GM19397 (cell line): Measurements from ENCODE around the gene DIAPH2.
"Not testable (repeated sequence)": the region's sequence is repeated elsewhere in the genome, so short reads cannot be mapped to it uniquely, and the experiment has no call there.

ENCODE experiments used
- ATAC-seq: cut with Tn5 transposase; IDR thresholded peaks from one replicate; pipeline ENCODE4 v1.9.1; 2021; ENCODE audit warnings: mild to moderate bottlenecking, moderate library complexity; ENCODE audit not compliant: unreplicated experiment

Gene DIAPH2

DNA sequence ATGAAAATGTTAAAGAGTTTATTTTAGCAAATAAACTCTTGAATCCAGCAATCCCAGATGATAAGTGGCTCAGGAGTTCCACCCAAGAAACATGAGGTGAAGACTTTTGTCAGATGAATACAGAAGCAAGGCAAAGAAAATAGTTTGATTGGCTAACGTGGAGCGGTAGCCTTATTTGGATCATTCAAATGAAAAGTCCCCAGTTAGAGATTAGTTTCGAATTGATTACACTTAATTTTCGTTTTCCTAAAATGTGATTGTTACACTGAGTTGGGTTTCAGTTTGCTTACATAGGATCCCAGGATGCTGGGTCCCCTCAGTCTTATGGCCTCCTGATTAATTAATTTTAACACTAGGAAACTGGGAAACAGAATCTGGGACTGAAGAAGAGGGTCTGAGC, 122.7 kb downstream of the DIAPH2 start:
- no peak for ATAC-seq

DNA sequence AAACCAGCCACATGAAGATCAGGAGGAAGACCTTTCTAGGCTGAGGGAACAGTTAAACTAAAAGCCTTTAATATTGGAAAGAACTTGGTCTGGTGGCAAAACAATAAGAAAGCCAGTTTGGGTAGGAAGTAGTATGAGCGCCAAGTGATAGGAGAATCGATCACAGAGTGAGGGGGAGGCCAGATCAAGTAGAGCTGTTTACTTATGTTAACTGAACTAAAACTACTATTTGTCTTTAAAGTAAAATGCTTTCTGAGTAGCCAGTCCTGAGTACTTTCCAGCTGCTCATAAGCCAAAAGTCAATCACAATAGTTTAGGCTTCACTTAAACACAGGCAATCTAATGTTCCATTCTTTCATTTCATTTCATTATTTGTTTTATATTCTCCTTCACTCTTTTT, 136.3 kb downstream of the DIAPH2 start:
- ATAC-seq, result no peak

DNA sequence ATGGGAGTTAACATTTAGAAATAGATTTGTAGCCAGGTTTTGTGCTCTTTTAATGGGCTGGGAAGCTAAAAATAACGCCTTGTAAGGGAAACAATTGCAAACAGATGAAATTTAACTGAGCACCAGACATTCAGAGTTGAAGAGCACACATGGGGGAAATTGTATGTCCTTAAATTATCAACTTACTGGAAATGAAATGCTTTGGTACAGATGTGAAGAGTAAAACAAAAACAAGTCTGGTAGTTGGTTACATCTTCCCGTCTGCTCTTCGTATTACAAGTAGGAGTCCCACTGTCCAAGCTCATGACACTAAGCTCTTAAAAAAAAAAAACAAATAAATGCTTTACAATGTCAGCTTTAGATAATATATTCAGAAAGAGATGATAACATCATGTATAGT, 139.5 kb downstream of the DIAPH2 start:
- ATAC-seq, result no peak

DNA sequence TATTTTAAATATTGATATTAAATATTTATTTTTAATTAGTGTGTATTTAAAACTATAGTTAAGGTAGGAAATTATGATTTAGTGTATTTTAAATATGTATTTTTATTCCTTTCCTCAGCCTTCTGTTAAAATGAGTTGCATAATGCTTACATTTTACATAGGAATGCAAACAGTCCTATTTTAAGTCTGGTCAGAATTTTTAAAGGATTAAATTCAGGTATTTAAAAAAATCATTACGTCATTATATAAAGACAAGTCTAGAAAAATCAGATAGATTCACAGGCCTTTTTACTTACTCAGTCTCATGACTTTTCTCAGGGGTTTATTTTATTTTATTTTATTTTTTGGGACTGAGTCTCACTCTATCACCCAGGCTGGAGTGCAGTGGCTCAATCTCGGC, 148.7 kb downstream of the DIAPH2 start:
- no peak for ATAC-seq

DNA sequence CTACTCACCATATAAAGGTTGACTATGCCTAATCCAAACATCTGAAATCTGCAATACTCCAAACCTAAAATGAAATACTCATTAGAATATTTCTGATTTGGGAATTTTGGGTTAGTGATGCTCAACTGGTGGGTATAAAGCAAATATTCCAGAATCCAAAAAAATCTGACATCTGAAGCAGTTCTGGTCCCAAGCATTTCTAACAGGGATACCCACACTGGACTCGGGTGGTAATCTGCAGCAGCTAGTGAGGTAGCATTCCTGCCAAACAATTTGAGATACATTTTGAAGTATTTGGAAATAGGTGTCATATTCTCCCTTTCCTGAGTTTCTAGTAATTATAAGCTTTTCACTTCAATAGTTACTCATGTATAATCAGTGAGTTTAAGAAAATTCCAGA, 149.5 kb downstream of the DIAPH2 start:
- ATAC-seq, result no peak

DNA sequence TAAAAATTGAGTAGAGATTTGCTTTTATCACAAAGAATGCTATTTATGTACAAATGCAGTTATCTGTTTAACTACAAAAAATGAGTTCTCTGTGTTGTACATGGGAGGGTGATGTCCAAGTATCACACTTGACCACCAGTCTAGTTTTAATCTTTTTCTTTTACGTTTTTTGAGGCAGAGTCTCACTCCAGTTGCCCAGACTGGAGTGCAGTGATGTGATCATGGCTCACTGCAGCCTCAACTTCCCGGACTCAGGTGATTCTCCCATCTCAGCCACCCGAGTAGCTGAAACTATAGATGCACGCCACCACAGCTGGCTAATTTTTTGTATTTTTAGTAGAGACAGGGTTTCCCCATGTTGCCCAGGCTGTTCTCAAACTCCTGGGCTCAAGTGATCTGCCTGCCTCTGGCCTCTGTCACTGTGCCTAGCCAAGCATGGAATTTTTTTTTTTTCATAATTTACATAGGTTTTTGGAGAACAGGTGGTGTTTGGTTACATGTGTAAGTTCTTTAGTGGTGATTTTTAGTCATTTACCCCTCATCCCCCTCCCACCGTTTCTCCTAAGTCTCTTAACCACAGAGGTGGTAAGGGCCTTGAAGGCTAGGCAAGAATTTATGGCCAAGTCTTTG, 151.1 kb downstream of the DIAPH2 start:
- ATAC-seq, result peak; percentile 87

DNA sequence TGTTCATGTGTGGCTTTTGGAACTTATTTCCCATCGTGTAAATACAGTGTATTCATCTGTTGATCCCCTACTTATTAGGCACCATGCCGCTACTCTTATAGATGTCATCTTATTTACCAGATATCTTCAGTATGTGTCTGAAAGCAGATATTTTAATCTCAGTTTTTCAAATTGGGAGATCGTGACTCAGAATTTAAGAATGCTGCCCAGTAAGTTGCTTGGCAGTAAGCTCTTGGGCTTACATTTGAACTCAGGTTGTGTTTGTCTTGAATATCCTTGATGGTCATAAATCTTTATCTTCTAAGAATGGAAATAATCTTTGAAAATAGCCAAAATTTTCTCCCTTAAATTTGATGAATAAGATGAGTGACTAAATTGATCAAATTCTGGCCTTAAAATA, 153.2 kb downstream of the DIAPH2 start:
- no peak for ATAC-seq

DNA sequence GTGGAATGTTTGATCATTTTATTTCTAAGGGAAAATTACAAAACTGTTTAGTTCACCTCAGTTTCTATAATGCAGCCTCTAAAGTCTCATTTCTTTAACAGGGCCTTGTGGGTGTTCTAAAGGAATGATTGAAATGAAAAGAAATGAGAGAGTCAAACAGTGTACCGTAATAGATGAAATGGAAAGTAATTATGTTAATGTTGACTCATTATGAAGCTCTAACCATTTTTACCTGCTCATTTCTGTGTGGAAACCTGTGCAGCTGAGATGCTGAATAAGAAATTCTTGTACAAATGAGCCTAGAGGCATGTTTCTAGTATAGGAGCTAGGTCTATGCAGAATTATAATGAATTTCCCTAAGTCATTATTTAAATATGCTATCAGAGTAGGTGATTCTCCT, 153.9 kb downstream of the DIAPH2 start:
- no peak for ATAC-seq

DNA sequence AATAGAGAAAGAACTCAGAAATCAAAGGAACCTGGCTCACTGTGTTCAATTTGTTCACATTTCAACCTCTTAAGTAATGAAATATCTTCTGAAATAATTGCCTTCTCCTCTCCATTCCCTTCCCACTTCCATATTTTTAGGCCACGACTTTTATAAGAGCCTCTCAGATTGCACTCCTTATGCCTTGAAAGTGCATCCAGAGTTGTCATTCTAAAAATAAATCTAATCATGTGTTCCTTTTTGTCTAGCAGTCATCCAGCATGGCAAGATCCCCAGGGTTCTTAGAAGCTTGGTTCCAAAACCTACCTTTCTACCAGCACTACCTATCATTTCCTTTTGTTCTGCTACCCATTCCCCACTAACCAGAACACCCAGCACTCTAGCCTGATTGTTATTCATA, 156.7 kb downstream of the DIAPH2 start:
- no peak for ATAC-seq

DNA sequence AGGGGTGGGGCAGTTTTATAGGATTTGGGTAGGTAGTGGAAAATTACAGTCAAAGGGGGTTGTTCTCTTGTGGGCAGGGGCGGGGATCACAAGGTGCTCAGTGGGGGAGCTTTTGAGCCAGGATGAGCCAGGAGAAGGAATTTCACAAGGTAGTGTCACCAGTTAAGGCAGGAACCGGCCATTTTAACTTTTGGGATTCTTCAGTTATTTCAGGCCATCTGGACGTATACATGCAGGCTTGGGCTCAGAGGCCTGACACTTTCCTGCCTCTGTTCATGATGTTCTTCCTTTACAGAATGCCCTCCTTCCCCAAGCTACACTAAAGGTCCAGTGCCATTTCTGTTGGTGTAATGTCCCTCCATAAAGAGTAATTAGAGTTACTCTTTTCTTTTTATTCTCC, 157.2 kb downstream of the DIAPH2 start:
- ATAC-seq, result not testable (repeated sequence)

DNA sequence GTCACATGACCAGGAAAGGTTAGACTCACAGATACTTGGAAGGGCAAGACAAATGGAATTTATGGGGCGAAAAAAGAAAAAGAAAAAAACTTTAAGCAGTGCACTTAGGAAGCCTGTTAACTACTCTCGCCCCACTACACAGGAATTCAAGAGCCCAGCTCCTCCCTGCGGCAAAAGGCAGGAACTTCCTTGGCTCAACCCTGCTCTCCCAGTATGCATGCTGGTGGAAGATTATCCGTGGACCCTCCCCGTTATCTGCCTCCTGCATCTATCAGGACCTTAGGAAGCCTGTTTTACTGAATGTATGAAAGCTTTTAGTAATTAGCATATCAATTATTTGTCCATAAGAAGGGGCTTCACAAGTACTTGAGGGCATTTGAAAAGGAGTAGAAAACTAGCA, 158.9 kb downstream of the DIAPH2 start:
- no peak for ATAC-seq

DNA sequence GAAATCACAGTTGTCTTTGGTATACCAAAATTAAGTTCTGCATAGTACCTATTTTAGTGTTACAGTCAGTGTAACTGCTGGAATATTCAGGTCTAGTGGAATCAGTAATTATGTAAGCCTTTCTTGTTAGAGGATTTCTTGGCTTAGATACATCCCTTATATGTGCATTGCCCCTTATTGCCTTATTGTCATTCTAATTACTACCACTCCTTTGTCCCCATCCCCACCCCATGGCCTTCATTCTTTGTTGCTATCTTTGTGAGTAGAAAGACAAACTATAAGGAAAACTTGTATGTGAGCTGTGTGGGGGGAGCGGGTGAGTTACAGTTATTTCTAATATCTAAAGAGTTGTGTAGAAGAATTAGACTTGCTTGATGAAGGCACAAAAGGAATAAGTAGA, 162.2 kb downstream of the DIAPH2 start:
- no peak for ATAC-seq

DNA sequence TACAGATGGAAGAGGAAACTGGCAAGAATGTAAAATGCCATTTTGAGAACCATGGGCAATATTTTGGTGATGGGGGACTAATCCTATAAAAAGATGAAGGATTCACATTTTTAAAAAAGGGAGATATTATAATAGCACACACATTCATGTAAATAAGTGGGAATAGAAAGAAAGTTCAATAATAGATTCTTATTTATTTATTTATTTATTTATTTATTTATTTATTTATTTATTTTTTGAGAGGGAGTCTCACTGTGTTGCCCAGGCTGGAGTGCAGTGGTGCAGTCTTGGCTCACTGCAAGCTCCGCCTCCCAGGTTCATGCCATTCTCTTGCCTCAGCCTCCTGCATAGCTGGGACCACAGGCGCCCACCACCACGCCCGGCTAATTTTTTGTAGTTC, 174.8 kb downstream of the DIAPH2 start:
- ATAC-seq, result not testable (repeated sequence)

DNA sequence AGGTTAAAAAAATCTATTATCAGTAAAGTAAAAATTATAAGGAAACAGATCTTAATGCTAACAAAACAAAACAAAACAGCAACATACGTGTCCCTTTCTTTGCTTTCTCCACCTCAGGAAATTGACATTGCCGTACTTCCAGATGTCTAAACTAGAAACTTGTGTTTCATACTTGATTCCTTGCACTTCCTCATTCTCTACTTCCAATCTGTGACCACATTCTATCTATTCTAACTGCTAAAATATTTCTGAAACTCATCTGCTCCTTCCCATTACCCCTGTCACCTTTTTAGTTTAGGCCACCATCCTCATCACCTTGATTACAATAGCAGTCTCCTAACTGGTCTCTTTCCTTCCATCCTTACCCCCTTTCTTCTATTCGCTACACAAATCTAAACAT, 176.6 kb downstream of the DIAPH2 start:
- peak; percentile 42 for ATAC-seq

DNA sequence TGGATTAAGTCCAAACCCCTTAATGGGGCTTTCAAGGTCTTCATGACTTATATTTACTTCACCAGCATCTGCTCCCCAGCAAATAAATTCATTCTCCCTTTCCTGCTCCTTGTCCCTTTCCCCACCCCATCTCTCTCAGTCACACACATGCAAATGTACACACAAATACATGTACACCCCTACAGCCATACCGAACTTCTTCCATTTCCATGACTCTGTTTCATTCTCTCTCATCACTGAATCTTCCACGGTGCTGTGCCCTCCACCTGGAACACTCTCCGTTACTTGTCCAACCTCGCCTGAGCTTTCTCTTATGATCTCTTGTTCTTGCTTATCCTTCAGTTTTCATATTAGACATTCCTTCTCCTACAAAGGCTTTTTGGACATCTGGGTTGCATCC, 177.0 kb downstream of the DIAPH2 start:
- ATAC-seq, result no peak

DNA sequence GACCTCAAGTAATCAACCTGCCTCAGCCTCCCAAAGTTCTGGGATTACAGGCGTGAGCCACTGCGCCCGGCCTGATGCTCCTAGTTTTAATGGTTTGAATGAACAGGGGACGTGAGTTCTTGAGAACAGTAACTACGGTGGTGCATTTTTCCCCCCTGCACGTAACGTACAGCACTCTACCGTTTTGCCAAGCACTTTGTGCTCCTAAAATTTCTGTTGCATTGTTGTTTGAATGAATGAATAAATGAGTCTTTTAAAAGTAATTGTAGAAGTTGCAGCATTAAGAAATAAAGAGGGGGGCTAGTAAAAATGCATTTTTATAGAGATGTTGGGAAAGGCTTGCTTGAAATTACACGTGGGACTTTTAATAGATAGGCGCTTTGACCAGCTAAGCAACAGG, 199.0 kb downstream of the DIAPH2 start, which contains the start of gene RPA4:
RPA4 (plus strand) TSS at position 301 of the 400 bp plus-strand sequence. CDS start 403 bp downstream, outside the sequence.
- no peak for ATAC-seq

DNA sequence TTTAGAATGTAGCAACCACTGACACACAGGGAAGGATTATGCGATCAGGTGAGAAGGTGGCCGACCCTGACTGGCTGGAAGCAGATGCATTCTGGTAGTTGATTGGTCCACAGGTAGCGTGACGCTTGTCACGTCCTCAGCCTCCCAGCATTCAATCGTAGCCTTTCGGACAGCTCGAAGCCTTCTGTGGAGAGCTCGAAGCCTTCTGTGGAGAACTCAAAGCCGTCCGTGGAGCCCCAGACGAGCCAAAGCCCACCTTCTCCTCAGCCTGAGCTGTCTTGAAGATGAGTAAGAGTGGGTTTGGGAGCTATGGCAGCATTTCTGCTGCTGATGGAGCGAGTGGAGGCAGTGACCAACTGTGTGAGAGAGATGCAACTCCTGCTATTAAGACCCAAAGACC, 199.4 kb downstream of the DIAPH2 start:
- ATAC-seq, result no peak

DNA sequence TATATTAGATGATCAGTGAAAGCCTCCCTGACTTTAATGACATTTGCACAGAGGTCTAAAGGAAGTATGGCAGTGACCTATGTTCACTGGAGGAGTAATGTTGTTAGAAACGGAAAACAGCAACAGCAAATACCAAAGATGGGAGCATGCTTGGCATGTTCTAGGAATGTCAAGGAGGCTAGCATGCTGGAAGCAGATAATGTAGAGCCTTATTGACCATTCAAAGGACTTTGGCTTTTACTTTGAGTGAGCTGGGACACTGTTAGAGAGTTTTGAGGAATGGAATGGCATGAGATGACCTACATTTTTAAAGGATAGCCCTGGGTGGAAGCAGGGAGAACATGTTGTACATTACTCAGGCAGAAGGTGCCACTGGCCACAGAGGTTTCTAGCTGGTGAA, 205.1 kb downstream of the DIAPH2 start:
- ATAC-seq, result no peak

DNA sequence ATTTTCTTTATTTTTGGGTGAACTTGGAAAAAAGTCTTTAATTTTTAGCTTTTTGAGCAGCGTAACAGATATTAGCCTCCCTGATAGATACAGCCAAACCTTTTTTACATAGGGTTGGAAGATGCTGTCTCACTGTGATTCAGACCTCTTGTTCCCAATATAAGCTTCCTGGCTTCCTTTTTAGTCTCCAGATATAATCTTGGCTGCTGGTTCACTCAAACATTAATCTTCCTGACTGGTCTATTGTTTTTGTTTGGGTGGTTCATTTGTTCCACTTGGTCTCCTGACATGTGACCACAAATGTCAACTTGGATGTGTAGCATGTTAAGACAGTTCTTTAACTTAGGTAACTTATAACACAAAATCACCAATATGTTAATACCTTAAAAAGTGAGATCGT, 222.1 kb downstream of the DIAPH2 start:
- ATAC-seq, result no peak

DNA sequence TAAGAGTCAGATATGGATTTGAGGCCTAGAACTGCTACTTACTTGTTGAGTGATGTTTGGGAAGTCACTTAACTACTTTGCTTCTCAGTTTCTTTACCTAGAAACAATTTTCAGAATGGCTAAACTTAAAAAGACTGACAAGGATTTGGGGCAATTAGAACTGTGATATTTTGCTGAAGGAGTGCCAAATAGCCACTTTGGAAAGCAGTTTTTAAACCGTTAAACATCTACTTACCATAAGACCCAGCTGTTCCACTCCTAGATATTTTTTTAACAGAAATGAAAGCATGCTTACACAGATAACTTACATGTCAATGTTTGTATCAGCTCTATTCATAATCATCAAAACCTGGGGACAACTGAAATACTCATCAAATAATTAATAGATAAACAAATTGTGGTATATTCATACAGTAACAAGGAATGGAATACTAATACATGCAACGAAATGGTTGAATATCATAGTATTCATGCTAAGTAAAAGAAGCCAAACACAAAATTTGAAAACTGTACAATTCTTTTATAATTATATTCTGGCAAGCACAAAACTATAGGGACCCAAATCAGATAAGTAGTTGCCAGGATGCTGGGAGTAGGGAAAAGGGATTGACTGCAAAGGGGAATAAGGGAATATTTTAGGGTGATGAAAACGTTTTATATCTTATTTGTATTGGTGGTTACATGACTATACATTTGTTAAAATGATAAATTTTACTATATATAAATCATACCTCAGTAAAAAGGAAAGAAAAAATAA, 223.1 kb downstream of the DIAPH2 start:
- ATAC-seq, result no peak

DNA sequence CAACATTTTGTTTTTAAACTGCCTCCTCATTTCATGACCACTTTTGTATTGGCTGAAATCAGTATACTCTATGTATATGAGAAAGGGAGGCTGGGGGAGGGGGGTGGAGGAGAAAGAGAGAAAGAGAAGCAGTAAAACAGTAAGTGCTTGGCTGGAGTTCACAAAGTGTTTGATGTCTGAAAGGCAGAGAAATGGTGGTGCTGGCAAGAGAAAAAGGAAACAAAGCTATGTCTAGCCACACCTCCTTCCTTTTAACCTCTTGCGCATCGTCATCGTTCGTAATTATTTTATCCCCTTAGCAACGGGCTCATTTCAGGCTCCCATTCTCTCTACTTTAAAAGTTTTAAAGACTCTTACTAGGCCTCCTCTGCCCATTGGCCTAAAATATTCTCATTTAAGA, 224.6 kb downstream of the DIAPH2 start:
- no peak for ATAC-seq

DNA sequence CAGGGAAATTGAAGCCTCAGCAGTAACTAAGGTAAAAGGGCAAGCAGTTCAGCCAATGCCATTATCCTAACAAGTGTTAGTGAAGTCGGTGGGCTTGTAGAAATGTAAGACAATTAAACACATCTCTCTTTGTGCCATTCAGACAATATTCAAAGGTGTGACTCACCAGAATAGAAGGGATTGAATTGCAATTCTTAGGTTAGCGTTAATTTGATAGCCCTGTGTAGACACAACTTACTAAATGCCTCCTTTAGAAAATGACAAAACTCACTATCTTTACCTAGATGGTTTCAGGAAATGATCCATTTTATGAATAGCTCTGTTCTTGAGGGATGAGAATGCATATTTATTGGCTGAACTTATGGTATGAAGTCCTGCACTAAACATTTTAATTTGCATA, 234.2 kb downstream of the DIAPH2 start:
- no peak for ATAC-seq

DNA sequence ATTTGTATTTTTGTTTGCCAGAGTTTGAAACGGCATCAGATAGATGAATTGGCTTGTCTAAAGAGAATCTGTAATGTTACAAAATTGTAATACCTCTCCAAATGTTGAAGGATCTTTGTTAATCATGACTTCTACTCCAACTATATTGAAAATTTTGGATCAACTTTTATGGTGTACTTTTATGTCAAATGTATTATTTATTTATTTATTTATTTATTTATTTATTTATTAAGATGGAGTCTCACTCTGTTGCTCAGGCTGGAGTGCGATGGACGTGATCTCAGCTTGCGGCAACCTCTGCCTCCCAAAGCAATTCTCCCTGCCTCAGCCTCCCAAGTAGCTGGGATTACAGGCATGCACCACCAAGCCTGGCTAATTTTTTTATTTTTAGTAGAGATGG, 235.0 kb downstream of the DIAPH2 start:
- no peak for ATAC-seq
